WTC11 (cell line): ENCODE results near the gene ZBTB7C.

ENCODE experiments used
- CBFB ChIP-seq: sonication (generic); formaldehyde crosslinking; IDR thresholded peaks from 2 replicates; pipeline ENCODE4 v1.8.1; 2022; ENCODE audit warnings: mild to moderate bottlenecking, low read depth, missing genetic modification reagents
- CREB1 ChIP-seq: sonication (generic); formaldehyde crosslinking; IDR thresholded peaks from 2 replicates; pipeline ENCODE4 v1.8.0; 2023; ENCODE audit warnings: mild to moderate bottlenecking, missing genetic modification reagents
- ETV6 ChIP-seq: sonication (generic); formaldehyde crosslinking; IDR thresholded peaks from 2 replicates; pipeline ENCODE4 v1.8.1; 2022; ENCODE audit warnings: mild to moderate bottlenecking, missing genetic modification reagents
- FOXP4 ChIP-seq: sonication (generic); formaldehyde crosslinking; IDR thresholded peaks from 2 replicates; pipeline ENCODE4 v1.8.0; 2022; ENCODE audit warnings: mild to moderate bottlenecking, missing genetic modification reagents
- ZBTB21 ChIP-seq: sonication (generic); formaldehyde crosslinking; IDR thresholded peaks from 2 replicates; pipeline ENCODE4 v1.8.1; 2023; ENCODE audit warnings: mild to moderate bottlenecking, missing genetic modification reagents, borderline replicate concordance
- ZNF425 ChIP-seq: fragments of 250-450 bp; sonication (Bioruptor Pico); conservative IDR thresholded peaks from 2 replicates; pipeline ENCODE4 v1.9.0; 2021; ENCODE audit warnings: mild to moderate bottlenecking

GRCh38 chr18:48456838-48457237 lies 47.7 kb upstream of the ZBTB7C start:
- no peak for TF ChIP-seq CREB1 (CRISPR knock-in tag)
- TF ChIP-seq ZBTB21 (CRISPR knock-in tag) = no peak
- no peak for TF ChIP-seq ZNF425 (CRISPR knock-in tag)
- TF ChIP-seq CBFB (CRISPR knock-in tag) = no peak
- TF ChIP-seq FOXP4 (CRISPR knock-in tag) = no peak
- no peak for TF ChIP-seq ETV6 (CRISPR knock-in tag)
